Activated T-cell treated with anti-CD3 and anti-CD28 coated beads for 4 hours (primary cell): ENCODE data around the gene ZNF416.

Experiments
- DNase-seq: peaks from one replicate; pipeline ENCODE4 v3.0.0-alpha.2; 2020

ZNF416 gene

GRCh38 chr19:57558525-57558924 lies 20.2 kb downstream of the ZNF416 start:
- no peak for DNase-seq

GRCh38 chr19:57557659-57558058 lies 21.1 kb downstream of the ZNF416 start:
- DNase-seq, result no peak

GRCh38 chr19:57552432-57552831 lies 26.3 kb downstream of the ZNF416 start:
- no peak for DNase-seq

- DNase-seq, result no peak
These were observed 32.2 kb downstream of the ZNF416 start for GRCh38 chr19:57546513-57546912.

DNA sequence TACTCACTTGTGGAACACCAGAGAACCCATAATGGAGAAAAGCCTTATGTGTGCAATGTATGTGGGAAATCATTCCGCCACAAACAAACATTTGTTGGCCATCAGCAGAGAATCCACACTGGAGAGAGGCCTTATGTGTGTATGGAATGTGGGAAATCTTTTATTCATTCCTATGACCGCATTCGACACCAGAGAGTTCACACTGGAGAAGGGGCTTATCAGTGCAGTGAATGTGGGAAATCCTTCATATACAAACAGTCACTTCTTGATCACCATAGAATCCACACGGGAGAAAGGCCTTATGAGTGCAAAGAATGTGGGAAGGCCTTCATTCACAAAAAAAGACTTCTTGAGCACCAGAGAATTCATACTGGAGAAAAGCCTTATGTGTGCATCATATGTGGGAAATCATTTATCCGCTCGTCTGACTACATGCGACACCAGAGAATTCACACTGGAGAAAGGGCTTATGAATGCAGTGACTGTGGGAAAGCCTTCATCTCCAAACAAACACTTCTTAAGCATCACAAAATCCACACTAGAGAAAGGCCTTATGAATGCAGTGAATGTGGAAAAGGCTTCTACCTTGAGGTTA lies 40.7 kb downstream of the ZNF416 start:
- no peak for DNase-seq

GRCh38 chr19:57527136-57527881 lies 51.4 kb downstream of the ZNF416 start, which contains the start of gene ZNF549:
Gene ZNF549 (plus strand): TSS chr19:57527356. CDS start chr19:57527574, 218 bp downstream.
- DNase-seq, result peak; percentile 79
